OCI-LY1 (cell line): ENCODE measurements around the gene MED13.

ENCODE experiments used
- H2AFZ ChIP-seq: fragments of 200-600 bp; sonication (generic), shearing (Covaris generic); 2 replicates; pipeline ENCODE4 v1.6.0; 2014; ENCODE audit warnings: antibody characterized with exemption, mild to moderate bottlenecking, low read length
- H3F3A ChIP-seq: fragments of 200-600 bp; sonication (generic), shearing (Covaris generic); 2 replicates; pipeline ENCODE4 v1.6.0; 2014; ENCODE audit warnings: mild to moderate bottlenecking, antibody characterized with exemption, low read length, moderate library complexity; ENCODE audit not compliant: insufficient read depth
- H3K27ac ChIP-seq: fragments of 200-600 bp; sonication (generic); 2 replicates; pipeline ENCODE4 v1.5.1; 2014; ENCODE audit warnings: low read length, mixed run types, mild to moderate bottlenecking, low read depth; ENCODE audit not compliant: poor library complexity, severe bottlenecking
- H3K27me3 ChIP-seq: fragments of 200-600 bp; sonication (generic); 2 replicates; pipeline ENCODE4 v1.6.0; 2014; ENCODE audit warnings: antibody characterized with exemption, mild to moderate bottlenecking, low read length, moderate library complexity; ENCODE audit not compliant: insufficient read depth
- H3K36me3 ChIP-seq: fragments of 200-600 bp; sonication (generic); 2 replicates; pipeline ENCODE4 v1.6.1; 2014; ENCODE audit warnings: mild to moderate bottlenecking, antibody characterized with exemption, low read length, moderate library complexity, mixed read lengths; ENCODE audit not compliant: insufficient read depth
- H3K4me1 ChIP-seq: fragments of 200-600 bp; sonication (generic); 2 replicates; pipeline ENCODE4 v1.5.1; 2014; ENCODE audit warnings: mild to moderate bottlenecking, low read length, moderate library complexity; ENCODE audit not compliant: insufficient read depth, severe bottlenecking
- H3K4me2 ChIP-seq: fragments of 200-600 bp; sonication (generic), shearing (Covaris generic); 2 replicates; pipeline ENCODE4 v1.6.1; 2014; ENCODE audit warnings: low read length
- H3K4me3 ChIP-seq: fragments of 200-600 bp; sonication (generic); 2 replicates; pipeline ENCODE4 v1.5.1; 2014; ENCODE audit warnings: low read length, low read depth, mild to moderate bottlenecking, mixed read lengths; ENCODE audit not compliant: poor library complexity, severe bottlenecking
- H3K79me2 ChIP-seq: fragments of 200-600 bp; shearing (Covaris generic); 2 replicates; pipeline ENCODE4 v1.6.1; 2016; ENCODE audit warnings: mixed run types, low read length, mixed read lengths; ENCODE audit not compliant: insufficient read depth
- H3K9ac ChIP-seq: fragments of 200-600 bp; sonication (generic), shearing (Covaris generic); 2 replicates; pipeline ENCODE4 v1.6.1; 2014; ENCODE audit warnings: mild to moderate bottlenecking, low read length, mixed read lengths
- H3K9me2 ChIP-seq: fragments of 200-600 bp; sonication (generic), shearing (Covaris generic); 2 replicates; pipeline ENCODE4 v1.6.1; 2014; ENCODE audit warnings: low read depth, mild to moderate bottlenecking, low read length, mixed read lengths
- H3K9me3 ChIP-seq: fragments of 200-600 bp; shearing (Covaris generic); 2 replicates; pipeline ENCODE4 v1.6.1; 2014; ENCODE audit warnings: low read length, mixed read lengths
- H4K20me1 ChIP-seq: fragments of 200-600 bp; sonication (generic), shearing (Covaris generic); 2 replicates; pipeline ENCODE4 v1.6.0; 2016; ENCODE audit warnings: mild to moderate bottlenecking, low read length; ENCODE audit not compliant: insufficient read depth
- CTCF ChIP-seq: fragments of 200-600 bp; sonication (generic), shearing (Covaris generic); IDR thresholded peaks from 2 replicates; pipeline ENCODE4 v1.5.1; 2017; ENCODE audit warnings: mild to moderate bottlenecking, antibody characterized with exemption, low read length, moderate library complexity, mixed read lengths
- EZH2 ChIP-seq: fragments of 200-600 bp; sonication (generic), shearing (Covaris generic); IDR thresholded peaks from 2 replicates; pipeline ENCODE4 v1.8.0; 2017; ENCODE audit warnings: borderline replicate concordance, mixed run types, mild to moderate bottlenecking, antibody characterized with exemption, low read length, moderate library complexity, mixed read lengths

Gene MED13

GRCh38 chr17:62045517-62045916 is 19.6 kb downstream of the MED13 start:
- no peak overlapping the region for H3K4me3 ChIP-seq
- H3K27me3 ChIP-seq = no peaks in the 10 kb centered on the region
- no peak overlapping the region for H3K27ac ChIP-seq
- H3K79me2 ChIP-seq = peaks cover 36% of the 10 kb centered on the region
- H3K4me2 ChIP-seq = no peak overlapping the region
- no peaks in the 10 kb centered on the region for H4K20me1 ChIP-seq
- H3K9me2 ChIP-seq = no peaks in the 10 kb centered on the region
- no peak overlapping the region for H3K9ac ChIP-seq
- H3K4me1 ChIP-seq = no peaks in the 10 kb centered on the region
- H2AFZ ChIP-seq = no peak overlapping the region
- H3K9me3 ChIP-seq = no peaks in the 10 kb centered on the region
- peaks cover 78% of the 10 kb centered on the region for H3K36me3 ChIP-seq
- TF ChIP-seq CTCF (no peak), EZH2 (no peak)
- H3F3A ChIP-seq = no peaks in the 10 kb centered on the region

GRCh38 chr17:62045109-62045508 is 20.0 kb downstream of the MED13 start:
- Histone ChIP-seq H3K9me3 (no peaks in the 10 kb centered on the region), H3K9ac (no peak overlapping the region), H2AFZ (no peak overlapping the region), H3K4me2 (no peak overlapping the region), H3K27me3 (no peaks in the 10 kb centered on the region), H4K20me1 (no peaks in the 10 kb centered on the region), H3K36me3 (peaks cover 78% of the 10 kb centered on the region), H3K79me2 (peaks cover 40% of the 10 kb centered on the region), H3K4me1 (no peaks in the 10 kb centered on the region), H3K27ac (no peak overlapping the region), H3F3A (no peaks in the 10 kb centered on the region), H3K4me3 (no peak overlapping the region), H3K9me2 (no peaks in the 10 kb centered on the region)
- TF ChIP-seq EZH2 (no peak), CTCF (no peak)

- Histone ChIP-seq H3K9me2 (no peaks in the 10 kb centered on the region), H3K4me3 (no peak overlapping the region), H3K9ac (no peak overlapping the region), H3K27ac (no peak overlapping the region), H2AFZ (no peak overlapping the region), H3K79me2 (peaks cover 48% of the 10 kb centered on the region), H3K27me3 (no peaks in the 10 kb centered on the region), H3K4me2 (no peak overlapping the region), H3K4me1 (no peaks in the 10 kb centered on the region), H3F3A (no peaks in the 10 kb centered on the region), H3K9me3 (no peaks in the 10 kb centered on the region), H4K20me1 (no peaks in the 10 kb centered on the region), H3K36me3 (peaks cover 71% of the 10 kb centered on the region)
- no peak for TF ChIP-seq EZH2
These were observed 21.5 kb downstream of the MED13 start for GRCh38 chr17:62043602-62044001.

- Histone ChIP-seq H2AFZ (no peak overlapping the region), H3K27ac (no peak overlapping the region), H3K4me1 (no peaks in the 10 kb centered on the region), H3F3A (no peaks in the 10 kb centered on the region), H3K79me2 (peaks cover 45% of the 10 kb centered on the region), H3K9me3 (no peaks in the 10 kb centered on the region), H3K4me3 (no peak overlapping the region), H3K27me3 (no peaks in the 10 kb centered on the region), H3K4me2 (no peak overlapping the region), H3K9ac (no peak overlapping the region), H3K36me3 (peaks cover 67% of the 10 kb centered on the region), H3K9me2 (no peaks in the 10 kb centered on the region), H4K20me1 (no peaks in the 10 kb centered on the region)
- TF ChIP-seq EZH2 (no peak), CTCF (no peak)
These were observed 21.9 kb downstream of the MED13 start for GRCh38 chr17:62043140-62043539.
